Activated CD4-positive, alpha-beta T cell treated with anti-CD3 and anti-CD28 coated beads, Interleukin-2, amount 10 ng/mL, durations not matched to agents 7 days and 5 days (primary cell): ENCODE results near the gene RB1. TPM values are rescaled to one million over a fixed set of nuclear protein-coding genes. Genes with fewer than 3 reads are reported as not detected.
A peak's percentile ranks its signal among the peaks of the same experiment; 100 is the strongest.

Experiments used
- CTCF ChIA-PET: fragments of 350-600 bp; sonication (Branson Sonifier 250); formaldehyde crosslinking; loops from one replicate; lab custom pipeline; 2021; ENCODE audit warnings: antibody characterized with exemption; lab: Charles Lee
- POLR2A ChIA-PET: fragments of 350-600 bp; sonication (Branson Sonifier 250); formaldehyde crosslinking; loops from one replicate; lab custom pipeline; 2021; ENCODE audit warnings: antibody characterized with exemption; lab: Charles Lee
- DNase-seq: peaks from one replicate; pipeline ENCODE4 v3.0.0-alpha.2; 2020
- H3K27ac Mint-ChIP-seq: one replicate; pipeline ENCODE4 v1.8.0; 2021; ENCODE audit warnings: mild to moderate bottlenecking, moderate library complexity, mixed read lengths
- H3K27me3 Mint-ChIP-seq: one replicate; pipeline ENCODE4 v1.8.0; 2021; ENCODE audit warnings: mixed read lengths
- H3K36me3 Mint-ChIP-seq: one replicate; pipeline ENCODE4 v1.8.0; 2021; ENCODE audit warnings: low read depth, mixed read lengths
- H3K4me1 Mint-ChIP-seq: one replicate; pipeline ENCODE4 v1.8.0; 2021; ENCODE audit warnings: mixed read lengths
- H3K4me3 Mint-ChIP-seq: one replicate; pipeline ENCODE4 v1.8.0; 2021; ENCODE audit warnings: mild to moderate bottlenecking, moderate library complexity, mixed read lengths
- H3K9me3 Mint-ChIP-seq: one replicate; pipeline ENCODE4 v1.8.0; 2021; ENCODE audit warnings: mixed read lengths
- total RNA-seq, 2 experiments: library from RNA; stranded (reverse); gene quantifications; one replicate each; pipeline ENCODE4 v1.2.3, GENCODE V29; 2021

The RB1 gene
- total RNA-seq, 2 experiments from 2014 or later = 47.1 to 61.5 TPM

DNA sequence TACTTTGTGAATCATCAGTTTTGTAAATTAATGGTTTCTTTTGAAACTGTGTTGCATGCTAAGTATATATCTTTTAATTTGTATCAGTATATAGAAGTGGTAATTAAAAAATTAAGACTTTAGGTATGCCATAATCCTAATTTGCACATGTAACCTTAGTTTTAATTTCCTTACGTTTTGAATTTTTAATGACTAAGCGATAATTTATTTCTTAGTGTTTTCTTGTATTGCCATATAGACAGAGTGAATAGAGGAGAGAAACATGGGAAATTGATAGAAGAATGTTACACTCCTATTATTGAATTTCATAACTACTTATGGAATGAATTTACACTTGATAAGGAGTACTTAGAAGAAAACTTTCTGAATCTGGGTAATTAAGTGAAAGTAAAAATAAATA, 79.8 kb downstream of the RB1 start:
- DNase-seq = no peak
- H3K4me1 Mint-ChIP-seq = peaks cover 4% of the 10 kb centered on the region
- POLR2A ChIA-PET = no interaction called here
- no peak overlapping the region for H3K4me3 Mint-ChIP-seq
- no peaks in the 10 kb centered on the region for H3K27me3 Mint-ChIP-seq
- no peak overlapping the region for H3K27ac Mint-ChIP-seq
- H3K9me3 Mint-ChIP-seq = peaks cover 5% of the 10 kb centered on the region
- peaks cover 58% of the 10 kb centered on the region for H3K36me3 Mint-ChIP-seq
- CTCF ChIA-PET = no interaction called here

DNA sequence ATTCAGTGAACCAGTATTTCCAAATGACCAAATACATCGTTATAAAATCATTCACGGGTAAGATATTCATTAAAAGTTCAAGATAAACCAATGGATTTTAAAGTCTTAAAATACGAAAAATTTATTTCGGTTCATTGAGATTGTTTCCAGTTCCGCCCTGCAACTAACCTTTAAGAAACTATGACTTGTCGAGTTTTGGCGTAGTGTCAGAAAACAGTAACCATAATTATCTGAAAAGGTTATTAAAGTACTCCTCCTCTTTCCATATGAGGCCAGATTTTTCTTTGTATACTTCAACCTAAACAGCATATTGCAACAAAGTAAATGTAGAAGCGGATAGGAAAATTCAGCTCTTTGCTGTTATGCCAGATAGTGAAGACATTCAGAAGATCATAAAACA, 83.3 kb downstream of the RB1 start:
- H3K36me3 Mint-ChIP-seq = peaks cover 56% of the 10 kb centered on the region
- CTCF ChIA-PET = interaction anchor here (0.6 to 1.0 kb wide), 2 partner anchors 10 to 157 kb away, joined by 3 to 6 read pairs; no protein-coding TSS in a partner anchor
- H3K4me1 Mint-ChIP-seq = peaks cover 16% of the 10 kb centered on the region
- no peak for DNase-seq
- no peaks in the 10 kb centered on the region for H3K27me3 Mint-ChIP-seq
- H3K9me3 Mint-ChIP-seq = peaks cover 2% of the 10 kb centered on the region
- POLR2A ChIA-PET = no interaction called here
- H3K4me3 Mint-ChIP-seq = no peak overlapping the region
- H3K27ac Mint-ChIP-seq = no peak overlapping the region

- POLR2A ChIA-PET = no interaction called here
Measured at GRCh38 chr13:48391257-48391656, 87.7 kb downstream of the RB1 start.

GRCh38 chr13:48393030-48393697, 89.6 kb downstream of the RB1 start:
- H3K9me3 Mint-ChIP-seq = peaks cover 27% of the 10 kb centered on the region
- H3K4me1 Mint-ChIP-seq = peaks cover 22% of the 10 kb centered on the region
- H3K4me3 Mint-ChIP-seq = no peak overlapping the region
- no peak overlapping the region for H3K27ac Mint-ChIP-seq
- ChIA-PET POLR2A (no interaction called here), CTCF (interaction anchor here (1.5 kb wide), 1 partner anchor 19 kb away, joined by 4 read pairs; no protein-coding TSS in a partner anchor)
- no peak for DNase-seq
- H3K36me3 Mint-ChIP-seq = peaks cover 72% of the 10 kb centered on the region
- no peaks in the 10 kb centered on the region for H3K27me3 Mint-ChIP-seq

More at GRCh38 chr13:48391257-48391656, 87.7 kb downstream of the RB1 start:
- no peak for DNase-seq
- Mint-ChIP-seq H3K27ac (no peak overlapping the region), H3K27me3 (no peaks in the 10 kb centered on the region), H3K36me3 (peaks cover 75% of the 10 kb centered on the region), H3K9me3 (peaks cover 24% of the 10 kb centered on the region), H3K4me1 (peaks cover 16% of the 10 kb centered on the region), H3K4me3 (no peak overlapping the region)
- CTCF ChIA-PET = no interaction called here

DNA sequence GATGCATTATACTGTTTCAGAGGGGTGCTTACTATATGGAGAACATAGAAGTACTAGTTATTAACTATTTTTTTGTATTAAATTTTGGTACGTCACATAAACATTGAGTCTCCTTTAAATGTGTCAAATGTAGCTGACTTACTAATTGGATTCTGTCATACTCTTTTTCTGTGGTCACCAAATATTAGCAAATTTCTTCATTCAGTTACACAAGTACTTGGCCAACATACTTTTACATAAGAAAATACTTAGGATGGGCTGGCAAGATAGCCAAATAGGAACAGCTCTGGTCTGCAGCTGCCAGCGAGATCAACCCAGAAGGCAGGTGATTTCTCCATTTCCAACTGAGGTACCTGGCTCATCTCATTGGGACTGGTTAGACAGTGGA, 90.1 kb downstream of the RB1 start:
- CTCF ChIA-PET = interaction anchor here (1.5 kb wide), 1 partner anchor 19 kb away, joined by 4 read pairs; no protein-coding TSS in a partner anchor
- H3K27ac Mint-ChIP-seq = no peak overlapping the region
- POLR2A ChIA-PET = no interaction called here
- peaks cover 21% of the 10 kb centered on the region for H3K4me1 Mint-ChIP-seq
- H3K9me3 Mint-ChIP-seq = peaks cover 27% of the 10 kb centered on the region
- no peaks in the 10 kb centered on the region for H3K27me3 Mint-ChIP-seq
- DNase-seq = no peak
- H3K36me3 Mint-ChIP-seq = peaks cover 69% of the 10 kb centered on the region
- no peak overlapping the region for H3K4me3 Mint-ChIP-seq

GRCh38 chr13:48397744-48398143, 94.2 kb downstream of the RB1 start:
- POLR2A ChIA-PET = interaction anchor here (1.1 kb wide), 1 partner anchor 15 kb away, joined by 3 read pairs; the partner anchor contains the start of gene LPAR6
- peaks cover 43% of the 10 kb centered on the region for H3K4me1 Mint-ChIP-seq

DNA sequence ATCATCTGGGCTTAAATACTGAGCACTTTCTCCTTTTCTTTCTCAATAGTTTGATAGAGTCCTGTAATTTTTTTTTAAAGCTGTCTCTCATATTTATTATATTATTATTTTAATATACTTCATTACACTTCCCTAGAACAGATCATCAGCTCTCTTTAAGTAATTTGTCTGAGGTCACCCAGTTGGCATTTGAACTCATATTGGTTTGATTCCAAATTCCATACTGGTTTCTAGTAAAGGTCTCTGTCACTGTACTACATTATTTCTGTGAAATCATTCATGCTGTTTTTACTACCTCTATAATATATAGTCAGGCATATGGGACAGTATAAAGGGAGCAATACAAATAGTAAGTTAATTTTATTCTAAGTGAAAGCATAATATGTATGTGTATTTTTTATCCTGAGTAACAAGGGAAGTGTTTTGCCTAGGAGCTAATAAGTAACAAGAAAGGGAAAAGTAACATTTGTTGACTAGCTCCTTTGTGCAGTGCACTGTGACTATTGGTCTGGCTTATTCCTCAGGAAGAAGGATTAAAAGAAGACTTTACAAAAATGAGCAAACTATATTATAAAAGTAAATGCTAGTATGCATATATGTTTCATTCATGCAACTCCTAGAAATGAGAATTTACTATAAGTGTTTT, 95.0 kb downstream of the RB1 start:
- Mint-ChIP-seq H3K4me3 (no peak overlapping the region), H3K27me3 (no peaks in the 10 kb centered on the region), H3K36me3 (peaks cover 42% of the 10 kb centered on the region), H3K27ac (no peak overlapping the region), H3K9me3 (peaks cover 19% of the 10 kb centered on the region), H3K4me1 (peaks cover 49% of the 10 kb centered on the region)
- ChIA-PET POLR2A (interaction anchor here (1.1 kb wide), 1 partner anchor 14 kb away, joined by 3 read pairs; the partner anchor contains the start of gene LPAR6), CTCF (interaction anchor here (0.7 to 1.6 kb wide), 4 partner anchors 10 to 185 kb away, joined by 3 to 5 read pairs (median 3); no protein-coding TSS in a partner anchor)
- no peak for DNase-seq

More at GRCh38 chr13:48397744-48398143, 94.2 kb downstream of the RB1 start:
- Mint-ChIP-seq H3K36me3 (peaks cover 47% of the 10 kb centered on the region), H3K9me3 (peaks cover 22% of the 10 kb centered on the region), H3K4me3 (no peak overlapping the region), H3K27me3 (no peaks in the 10 kb centered on the region), H3K27ac (no peak overlapping the region)
- CTCF ChIA-PET = interaction anchor here (0.6 to 1.6 kb wide), 4 partner anchors 9 to 1209 kb away, joined by 3 to 5 read pairs (median 3); no protein-coding TSS in a partner anchor
- DNase-seq = no peak

GRCh38 chr13:48400090-48400694, 96.6 kb downstream of the RB1 start:
- POLR2A ChIA-PET = no interaction called here
- Mint-ChIP-seq H3K9me3 (peaks cover 14% of the 10 kb centered on the region), H3K4me1 (peaks cover 63% of the 10 kb centered on the region), H3K27ac (peak overlapping the region; percentile 55), H3K27me3 (no peaks in the 10 kb centered on the region), H3K4me3 (no peak overlapping the region), H3K36me3 (peaks cover 39% of the 10 kb centered on the region)
- CTCF ChIA-PET = interaction anchor here (1.3 kb wide), 1 partner anchor 180 kb away, joined by 4 read pairs; no protein-coding TSS in a partner anchor
- DNase-seq = no peak

- H3K27ac Mint-ChIP-seq = peak overlapping the region; percentile 62
- H3K4me3 Mint-ChIP-seq = peak overlapping the region; percentile 21
- no peak for DNase-seq
- H3K27me3 Mint-ChIP-seq = no peaks in the 10 kb centered on the region
- peaks cover 8% of the 10 kb centered on the region for H3K9me3 Mint-ChIP-seq
- H3K36me3 Mint-ChIP-seq = peaks cover 39% of the 10 kb centered on the region
- H3K4me1 Mint-ChIP-seq = peaks cover 70% of the 10 kb centered on the region
- POLR2A ChIA-PET = no interaction called here
- CTCF ChIA-PET = interaction anchor here (1.3 kb wide), 1 partner anchor 180 kb away, joined by 4 read pairs; no protein-coding TSS in a partner anchor
Measured at GRCh38 chr13:48400850-48401291, 97.3 kb downstream of the RB1 start.

DNA sequence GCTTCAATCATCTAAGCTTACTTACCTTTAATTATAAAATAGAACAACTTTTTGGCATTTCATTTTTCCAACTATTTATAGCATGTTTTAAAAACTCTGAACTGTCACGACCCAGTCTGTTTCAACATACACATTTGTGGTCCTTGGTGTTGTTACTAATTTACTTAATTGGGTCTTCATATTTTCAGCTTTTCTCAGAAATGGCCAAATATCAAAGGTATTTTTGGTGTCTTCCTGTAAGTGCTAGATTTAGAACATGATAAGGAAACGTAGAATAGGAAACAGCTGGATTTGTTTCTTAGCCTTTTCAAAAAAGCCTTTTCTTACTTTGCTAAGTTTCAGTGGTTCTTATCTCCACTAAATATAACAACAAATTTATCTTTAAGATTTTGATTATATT, 97.9 kb downstream of the RB1 start:
- no peaks in the 10 kb centered on the region for H3K27me3 Mint-ChIP-seq
- H3K4me3 Mint-ChIP-seq = peak overlapping the region; percentile 37
- POLR2A ChIA-PET = interaction anchor here (1.5 kb wide), 1 partner anchor 11 kb away, joined by 3 read pairs; the partner anchor contains the start of gene LPAR6
- peaks cover 75% of the 10 kb centered on the region for H3K4me1 Mint-ChIP-seq
- peak overlapping the region; percentile 42 for H3K27ac Mint-ChIP-seq
- CTCF ChIA-PET = interaction anchor here (1.3 to 1.9 kb wide), 2 partner anchors 174 to 179 kb away, joined by 4 read pairs; no protein-coding TSS in a partner anchor
- no peak for DNase-seq
- H3K9me3 Mint-ChIP-seq = peaks cover 4% of the 10 kb centered on the region
- H3K36me3 Mint-ChIP-seq = peaks cover 41% of the 10 kb centered on the region

DNA sequence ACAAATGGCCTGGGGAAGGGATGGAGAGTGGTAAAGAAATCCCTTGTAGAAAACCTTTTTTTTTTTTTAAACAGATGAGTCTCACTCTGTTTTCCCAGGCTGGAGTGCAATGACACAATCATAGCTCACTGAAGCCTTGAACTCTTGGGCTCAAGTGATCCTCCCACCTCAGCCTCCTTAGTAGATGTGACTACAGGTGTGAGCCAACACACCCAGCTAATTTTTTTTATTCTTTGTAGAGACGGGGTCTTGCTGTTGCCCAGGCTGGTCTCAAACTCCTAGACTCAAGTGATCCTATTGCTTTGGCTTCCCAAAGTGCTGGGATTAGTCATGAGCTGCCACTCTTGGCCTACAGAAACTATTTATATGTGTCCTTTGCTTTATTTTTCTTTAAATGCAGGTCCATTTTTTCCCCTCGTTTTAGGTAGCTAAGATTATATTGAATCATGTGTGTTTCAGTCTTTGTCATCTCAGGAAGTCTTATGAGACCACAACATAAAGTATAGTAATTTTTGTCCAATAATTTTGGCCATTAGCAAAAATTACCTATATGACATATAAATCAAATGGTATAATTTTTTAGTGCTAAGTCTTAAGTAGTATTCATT, 98.9 kb downstream of the RB1 start:
- Mint-ChIP-seq H3K27ac (peak overlapping the region; percentile 78), H3K4me1 (peaks cover 76% of the 10 kb centered on the region), H3K36me3 (peaks cover 40% of the 10 kb centered on the region), H3K4me3 (peak overlapping the region; percentile 23), H3K9me3 (no peaks in the 10 kb centered on the region), H3K27me3 (no peaks in the 10 kb centered on the region)
- ChIA-PET CTCF (interaction anchor here (1.1 to 1.9 kb wide), 3 partner anchors 15 to 173 kb away, joined by 3 to 4 read pairs (median 3); no protein-coding TSS in a partner anchor), POLR2A (interaction anchor here (0.7 to 1.5 kb wide), 2 partner anchors 10 to 30 kb away, joined by 3 read pairs; partner anchors contain the start of gene LPAR6)
- no peak for DNase-seq
